Calu3 (cell line): ENCODE results near the gene PTPN9. TPM values are rescaled to one million over a fixed set of nuclear protein-coding genes. Genes with fewer than 3 reads are reported as not detected.
"Not testable (repeated sequence)": the region's sequence is repeated elsewhere in the genome, so short reads cannot be mapped to it uniquely, and the experiment has no call there.

Experiments used
- BruUV-seq: library from RNA; stranded (reverse); fragments of 400-500 nt; replicated peaks from 2 replicates; lab custom pipeline; 2021; lab: Mats Ljungman, UMichigan
- CTCF ChIA-PET: fragments of 300-600 bp; sonication (Branson Sonifier 250); formaldehyde crosslinking; loops from one replicate; lab custom pipeline; 2022; ENCODE audit warnings: antibody characterized with exemption; lab: Charles Lee
- DNase-seq: peaks from one replicate; pipeline ENCODE4 v3.0.0; 2022
- H3K27ac Mint-ChIP-seq: one replicate; pipeline ENCODE4 v1.8.0; 2022; ENCODE audit warnings: mixed read lengths; ENCODE audit not compliant: unreplicated experiment
- H3K27me3 Mint-ChIP-seq: one replicate; pipeline ENCODE4 v1.8.0; 2022; ENCODE audit warnings: mixed read lengths; ENCODE audit not compliant: unreplicated experiment
- H3K36me3 Mint-ChIP-seq: one replicate; pipeline ENCODE4 v1.8.0; 2022; ENCODE audit warnings: mild to moderate bottlenecking, moderate library complexity, mixed read lengths; ENCODE audit not compliant: insufficient read depth, unreplicated experiment
- H3K4me1 Mint-ChIP-seq: one replicate; pipeline ENCODE4 v1.8.0; 2022; ENCODE audit warnings: mild to moderate bottlenecking, low read depth, mixed read lengths; ENCODE audit not compliant: unreplicated experiment
- H3K4me3 Mint-ChIP-seq: one replicate; pipeline ENCODE4 v1.8.0; 2022; ENCODE audit warnings: mild to moderate bottlenecking, low read depth, moderate library complexity, mixed read lengths; ENCODE audit not compliant: unreplicated experiment
- H3K9me3 Mint-ChIP-seq: one replicate; pipeline ENCODE4 v1.8.0; 2022; ENCODE audit warnings: low read depth, mixed read lengths; ENCODE audit not compliant: unreplicated experiment
- CTCF ChIP-seq: fragments of 200-600 bp; IDR thresholded peaks from one replicate; pipeline ENCODE4 v1.8.0; 2022; ENCODE audit warnings: antibody characterized with exemption; ENCODE audit not compliant: unreplicated experiment
- intact Hi-C: fragments of 100-400 bp; cut with micrococcal nuclease; formaldehyde crosslinking; loops from one replicate; pipeline ENCODE4 v1.10.0; 2022; ENCODE audit not compliant: unreplicated experiment
- total RNA-seq: library from RNA; stranded (reverse); gene quantifications from 2 replicates; pipeline ENCODE4 v1.2.3, GENCODE V29; 2022

The PTPN9 gene
- total RNA-seq, 1 experiment from 2014 or later: 30.8 TPM

GRCh38 chr15:75589071-75589470 lies 10.0 kb upstream of the PTPN9 start:
- intact Hi-C loops: no loop called here
- H3K36me3 Mint-ChIP-seq: peaks cover 6% of the 10 kb centered on the region
- BruUV-seq: no TSS peak
- no peak overlapping the region for H3K27ac Mint-ChIP-seq
- no peaks in the 10 kb centered on the region for H3K9me3 Mint-ChIP-seq
- no peak for TF ChIP-seq CTCF
- no peak overlapping the region for H3K4me3 Mint-ChIP-seq
- no peak for DNase-seq
- H3K4me1 Mint-ChIP-seq: no peaks in the 10 kb centered on the region
- CTCF ChIA-PET: no interaction called here
- H3K27me3 Mint-ChIP-seq: no peaks in the 10 kb centered on the region

- H3K36me3 Mint-ChIP-seq, H3K27me3 Mint-ChIP-seq, CTCF ChIA-PET, H3K4me1 Mint-ChIP-seq, intact Hi-C loops, BruUV-seq, H3K27ac Mint-ChIP-seq, DNase-seq, H3K4me3 Mint-ChIP-seq, H3K9me3 Mint-ChIP-seq: not testable (repeated sequence)
Measured at GRCh38 chr15:75586422-75586821, 7.3 kb upstream of the PTPN9 start.

- no peak for DNase-seq
- Mint-ChIP-seq H3K27ac (no peak overlapping the region), H3K27me3 (no peaks in the 10 kb centered on the region), H3K9me3 (no peaks in the 10 kb centered on the region), H3K4me1 (no peaks in the 10 kb centered on the region), H3K36me3 (peaks cover 8% of the 10 kb centered on the region), H3K4me3 (no peak overlapping the region)
- TF ChIP-seq CTCF: no peak
- intact Hi-C loops: no loop called here
- CTCF ChIA-PET: interaction anchor here (0.7 kb wide), 1 partner anchor 115 kb away, joined by 6 read pairs; no protein-coding TSS in a partner anchor
- no TSS peak for BruUV-seq
Measured at GRCh38 chr15:75584121-75584520, 5.0 kb upstream of the PTPN9 start.

- Mint-ChIP-seq H3K27ac (no peak overlapping the region), H3K36me3 (peaks cover 13% of the 10 kb centered on the region), H3K4me1 (no peaks in the 10 kb centered on the region), H3K27me3 (no peaks in the 10 kb centered on the region), H3K9me3 (no peaks in the 10 kb centered on the region), H3K4me3 (no peak overlapping the region)
- no peak for TF ChIP-seq CTCF
- CTCF ChIA-PET: interaction anchor here (0.7 kb wide), 1 partner anchor 114 kb away, joined by 6 read pairs; no protein-coding TSS in a partner anchor
- DNase-seq: no peak
- intact Hi-C loops: no loop called here
- BruUV-seq: no TSS peak
Measured at GRCh38 chr15:75583701-75584100, 4.6 kb upstream of the PTPN9 start.

GRCh38 chr15:75582943-75583342 lies 3.8 kb upstream of the PTPN9 start:
- H3K4me1 Mint-ChIP-seq, BruUV-seq, H3K27me3 Mint-ChIP-seq, H3K9me3 Mint-ChIP-seq, intact Hi-C loops, DNase-seq, H3K27ac Mint-ChIP-seq, H3K4me3 Mint-ChIP-seq, CTCF ChIA-PET: not testable (repeated sequence)
- H3K36me3 Mint-ChIP-seq: peaks cover 20% of the 10 kb centered on the region
